HuH-7 (cell line): ENCODE measurements around the gene GABRB1.
"Not testable (repeated sequence)": the region's sequence is repeated elsewhere in the genome, so short reads cannot be mapped to it uniquely, and the experiment has no call there.

Experiments
- DNase-seq: peaks from one replicate; pipeline ENCODE4 v3.0.0; 2011; ENCODE audit warnings: low spot score

The GABRB1 gene

GRCh38 chr4:47213106-47213505 is 181.7 kb downstream of the GABRB1 start:
- no peak for DNase-seq

DNA sequence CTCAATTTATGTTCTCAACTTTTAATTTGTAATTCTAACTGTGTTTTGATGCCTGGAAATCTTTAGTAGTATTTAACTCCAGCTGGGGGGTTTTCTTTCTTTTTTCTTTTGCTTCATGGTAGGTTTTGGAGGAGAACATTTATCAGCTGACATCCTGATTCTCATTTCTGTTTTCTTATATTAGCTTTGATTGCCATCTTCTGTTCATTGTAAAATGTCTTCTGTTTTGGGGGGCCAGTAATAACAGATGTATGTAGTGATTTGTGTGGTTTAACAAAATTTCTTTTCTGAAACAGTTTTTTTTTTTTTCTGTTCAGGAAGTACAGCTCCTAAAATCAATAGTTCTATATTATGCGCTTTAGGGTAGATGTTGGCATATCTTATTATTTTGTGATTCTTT is 182.2 kb downstream of the GABRB1 start:
- DNase-seq: no peak

- DNase-seq: no peak
Observed at GRCh38 chr4:47213971-47214370, 182.6 kb downstream of the GABRB1 start.

- DNase-seq: no peak
Observed at GRCh38 chr4:47215759-47216158, 184.4 kb downstream of the GABRB1 start.

DNA sequence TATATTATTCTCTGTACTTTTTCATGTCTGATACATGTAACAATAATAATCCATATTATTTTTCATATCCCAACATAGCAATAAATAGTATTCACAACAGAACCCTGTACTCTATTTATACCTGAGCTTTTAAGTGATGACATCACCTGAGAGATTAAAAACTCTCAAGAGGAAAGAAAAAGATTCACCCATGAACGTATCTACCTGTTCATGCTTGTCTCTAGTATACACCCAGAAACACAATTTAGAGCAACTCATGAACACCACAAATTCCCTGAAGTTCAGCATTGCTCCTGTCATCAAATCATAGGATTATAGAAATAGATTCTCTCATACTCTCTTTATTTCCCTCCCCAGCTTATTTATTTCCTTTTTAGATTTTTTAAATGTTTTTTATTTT is 185.9 kb downstream of the GABRB1 start:
- DNase-seq: no peak

- no peak for DNase-seq
Observed at GRCh38 chr4:47217884-47218283, 186.5 kb downstream of the GABRB1 start.

DNA sequence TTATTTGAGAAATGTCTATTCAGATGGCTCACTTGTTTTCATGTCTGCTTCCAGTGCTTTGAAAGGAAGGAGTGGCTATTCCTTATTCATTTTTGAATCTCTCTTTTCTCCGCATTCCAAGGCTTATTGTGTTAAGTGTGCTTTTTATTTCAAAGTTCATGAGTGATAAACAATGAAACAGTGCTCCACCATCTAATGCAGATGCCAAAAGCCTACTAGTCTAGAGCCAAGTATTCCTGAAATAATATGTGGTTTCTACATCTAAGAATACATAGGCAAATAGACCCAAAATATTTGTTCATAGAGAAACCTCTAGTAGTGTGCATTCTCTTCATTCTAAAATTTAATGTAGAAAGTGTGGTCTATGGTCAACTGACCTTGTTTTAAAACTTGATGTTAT is 187.3 kb downstream of the GABRB1 start:
- DNase-seq: no peak

GRCh38 chr4:47219586-47219985 is 188.2 kb downstream of the GABRB1 start:
- DNase-seq: no peak

GRCh38 chr4:47221721-47222120 is 190.4 kb downstream of the GABRB1 start:
- no peak for DNase-seq

- no peak for DNase-seq
Observed at GRCh38 chr4:47222276-47222675, 190.9 kb downstream of the GABRB1 start.

GRCh38 chr4:47224361-47224760 is 193.0 kb downstream of the GABRB1 start:
- DNase-seq: no peak

DNA sequence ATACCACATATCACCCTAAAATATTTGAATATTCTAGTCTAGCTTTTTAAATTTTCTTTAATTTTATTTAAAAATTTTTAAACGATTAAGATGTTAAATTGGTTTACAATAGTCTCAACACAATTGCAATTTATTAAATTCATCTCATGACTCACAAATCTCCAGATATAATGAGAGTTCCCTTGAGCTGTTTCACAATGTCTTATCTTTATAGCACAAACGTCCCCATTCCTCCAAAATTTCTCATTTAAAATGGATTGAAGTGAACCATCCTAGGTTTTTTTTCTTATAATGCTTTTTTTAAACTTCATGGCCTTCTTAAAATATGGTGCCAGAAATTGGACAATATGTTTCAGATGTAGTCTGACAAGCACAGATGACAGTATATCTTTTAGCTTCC is 204.4 kb downstream of the GABRB1 start:
- no peak for DNase-seq

DNA sequence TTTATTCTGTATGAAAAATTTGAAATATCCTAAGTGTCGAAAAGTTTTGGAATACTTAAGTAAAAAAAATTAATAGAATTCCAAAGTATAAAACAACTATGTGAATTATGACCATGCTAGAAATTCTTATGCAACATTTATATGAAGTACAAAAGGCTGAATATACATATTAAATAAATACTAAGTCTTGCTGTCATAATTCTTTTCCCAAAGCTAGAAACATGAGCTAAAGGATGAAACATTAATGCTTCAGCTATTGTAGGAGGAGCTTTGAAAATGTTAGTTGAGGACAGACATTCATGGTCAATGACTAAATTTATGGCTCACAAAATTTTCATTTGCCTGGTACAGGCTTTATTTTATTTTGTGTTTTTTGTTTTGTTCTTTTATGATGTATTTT is 207.3 kb downstream of the GABRB1 start:
- no peak for DNase-seq

DNA sequence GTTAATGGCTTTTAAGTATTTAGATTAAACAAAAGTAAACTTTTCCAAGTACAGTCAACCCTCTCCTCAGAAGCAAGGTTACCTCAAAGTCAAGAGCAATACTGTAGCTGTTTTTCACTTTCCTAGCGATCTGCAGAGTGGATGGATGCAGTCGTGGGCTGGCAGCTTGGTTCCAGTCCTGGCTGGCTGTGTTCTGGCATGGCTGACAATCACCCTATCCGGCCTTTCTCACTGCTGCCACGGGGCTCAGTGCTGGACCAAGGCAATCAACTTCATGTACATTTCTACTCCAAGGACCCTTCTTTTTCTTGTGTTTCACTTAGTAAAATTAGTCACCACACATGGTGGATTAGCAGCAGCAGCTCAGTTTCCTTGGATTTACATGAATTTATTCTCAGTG is 208.3 kb downstream of the GABRB1 start:
- no peak for DNase-seq

- DNase-seq: no peak
Observed at GRCh38 chr4:47251348-47252135, 220.2 kb downstream of the GABRB1 start.

DNA sequence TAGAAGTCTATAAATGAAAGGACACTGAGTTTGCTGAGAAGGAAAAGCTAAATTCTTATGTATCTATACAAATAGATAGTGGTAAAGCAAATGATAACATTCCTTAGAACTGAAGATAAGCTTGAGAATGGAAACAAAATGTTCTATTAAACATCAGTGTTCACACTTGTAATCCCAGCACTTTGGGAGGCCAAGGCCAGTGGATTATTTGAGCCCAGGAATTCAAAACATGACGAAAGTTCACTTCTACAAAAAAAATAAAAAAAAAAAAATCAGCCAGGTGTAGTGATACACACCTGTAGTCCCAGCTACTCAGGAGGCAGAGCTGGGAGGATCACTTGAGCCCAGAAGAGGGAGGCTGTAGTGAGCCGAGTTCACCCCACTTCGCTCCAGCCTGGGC is 232.4 kb downstream of the GABRB1 start:
- no peak for DNase-seq

GRCh38 chr4:47270201-47270888 is 239.0 kb downstream of the GABRB1 start:
- no peak for DNase-seq

GRCh38 chr4:47271291-47271690 is 239.9 kb downstream of the GABRB1 start:
- no peak for DNase-seq

DNA sequence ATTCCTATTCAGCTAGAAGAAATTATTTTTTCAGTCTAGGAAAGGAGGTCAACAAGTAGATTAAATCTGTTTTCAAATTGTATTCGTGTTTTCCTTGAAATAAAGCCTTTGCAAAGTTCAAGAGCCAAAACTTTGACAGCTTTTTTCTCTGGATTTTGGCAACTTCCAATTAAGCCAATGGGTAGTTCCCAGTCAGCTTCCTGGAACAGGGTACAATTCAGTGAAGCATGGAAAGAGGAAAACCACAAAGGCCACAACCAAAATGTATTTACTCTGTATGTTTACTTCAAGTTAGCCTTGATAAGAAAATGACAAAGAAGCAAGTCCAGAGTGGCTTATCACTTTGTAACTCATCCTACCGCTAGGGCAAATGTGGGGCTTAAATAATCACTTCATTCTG is 243.5 kb downstream of the GABRB1 start:
- peak; percentile 24 for DNase-seq

- DNase-seq: no peak
Observed at GRCh38 chr4:47275595-47275994, 244.2 kb downstream of the GABRB1 start.

GRCh38 chr4:47278631-47279030 is 247.3 kb downstream of the GABRB1 start:
- DNase-seq: no peak

- DNase-seq: no peak
Observed at GRCh38 chr4:47287735-47288134, 256.4 kb downstream of the GABRB1 start.

GRCh38 chr4:47289805-47290204 is 258.4 kb downstream of the GABRB1 start:
- no peak for DNase-seq

DNA sequence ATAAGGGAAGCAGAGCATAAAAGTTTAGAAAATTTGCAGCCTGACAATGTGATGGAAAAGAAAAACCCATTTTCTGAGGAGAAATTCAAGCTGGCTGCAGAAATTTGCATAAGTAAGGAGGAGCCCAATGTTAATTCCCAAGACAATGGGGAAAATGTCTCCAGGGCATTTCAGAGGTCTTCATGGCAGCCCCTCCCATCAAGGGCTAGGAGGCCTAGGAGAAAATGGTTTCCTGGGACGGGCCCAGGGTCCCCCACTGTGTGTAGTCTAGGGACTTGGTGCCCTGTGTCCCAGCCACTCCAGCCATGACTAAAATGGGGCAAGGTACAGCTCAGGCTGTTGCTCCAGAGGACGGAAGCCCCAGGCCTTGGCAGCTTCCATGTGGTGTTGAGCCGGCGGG is 259.5 kb downstream of the GABRB1 start:
- DNase-seq: not testable (repeated sequence)
